Caco-2 (cell line): ENCODE results near the gene CPLX3. TPM values are rescaled to one million over a fixed set of nuclear protein-coding genes. Genes with fewer than 3 reads are reported as not detected.

ENCODE experiments used
- BruUV-seq: library from RNA; stranded (reverse); fragments of 400-500 nt; replicated peaks from 2 replicates; lab custom pipeline; 2021; lab: Mats Ljungman, UMichigan
- CTCF ChIA-PET: fragments of 300-600 bp; sonication (Branson Sonifier 250); formaldehyde crosslinking; loops from one replicate; lab custom pipeline; 2022; ENCODE audit warnings: antibody characterized with exemption; lab: Charles Lee
- POLR2A ChIA-PET: fragments of 300-600 bp; sonication (Branson Sonifier 250); formaldehyde crosslinking; loops from one replicate; lab custom pipeline; 2022; ENCODE audit warnings: antibody characterized with exemption; lab: Charles Lee
- DNase-seq, 2 experiments: peaks; one replicate each; pipeline versions ENCODE4 v3.0.0 to v3.0.0-alpha.2; 2020 to 2022
- H3K27me3 ChIP-seq: replicated peaks from 2 replicates; pipeline ENCODE4 v1.6.0; 2011; ENCODE audit warnings: low read length; ENCODE audit not compliant: control insufficient read depth, insufficient read depth
- H3K36me3 ChIP-seq: 2 replicates; pipeline ENCODE4 v1.5.1; 2011; ENCODE audit warnings: low read length; ENCODE audit not compliant: control insufficient read depth, insufficient read depth
- H3K4me1 ChIP-seq: fragments of 250-450 bp; sonication (Bioruptor Pico); 2 replicates; pipeline ENCODE4 v1.5.1; 2020; ENCODE audit warnings: mild to moderate bottlenecking
- H3K4me3 ChIP-seq: 2 replicates; pipeline ENCODE4 v1.5.1; 2011; ENCODE audit warnings: low read depth, mild to moderate bottlenecking, control low read depth, low read length
- H3K9me3 ChIP-seq: fragments of 250-450 bp; sonication (Bioruptor Pico); 2 replicates; pipeline ENCODE4 v1.5.1; 2020; ENCODE audit warnings: mild to moderate bottlenecking, moderate library complexity
- H3K27ac Mint-ChIP-seq: one replicate; pipeline ENCODE4 v1.8.0; 2022; ENCODE audit warnings: mixed read lengths; ENCODE audit not compliant: unreplicated experiment
- H3K27me3 Mint-ChIP-seq: one replicate; pipeline ENCODE4 v1.8.0; 2022; ENCODE audit warnings: mixed read lengths; ENCODE audit not compliant: insufficient read depth, unreplicated experiment
- H3K36me3 Mint-ChIP-seq: one replicate; pipeline ENCODE4 v1.8.0; 2022; ENCODE audit warnings: mild to moderate bottlenecking, mixed read lengths; ENCODE audit not compliant: insufficient read depth, unreplicated experiment
- H3K4me1 Mint-ChIP-seq: one replicate; pipeline ENCODE4 v1.8.0; 2022; ENCODE audit warnings: low read depth, mixed read lengths; ENCODE audit not compliant: unreplicated experiment
- H3K4me3 Mint-ChIP-seq: one replicate; pipeline ENCODE4 v1.8.0; 2022; ENCODE audit warnings: mild to moderate bottlenecking, moderate library complexity, mixed read lengths; ENCODE audit not compliant: unreplicated experiment
- H3K9me3 Mint-ChIP-seq: one replicate; pipeline ENCODE4 v1.8.0; 2022; ENCODE audit warnings: mixed read lengths; ENCODE audit not compliant: unreplicated experiment
- intact Hi-C: fragments of 100-400 bp; cut with micrococcal nuclease; formaldehyde crosslinking; loops from one replicate; pipeline ENCODE4 v1.10.0; 2022; ENCODE audit not compliant: unreplicated experiment
- total RNA-seq: library from RNA; stranded (reverse); gene quantifications from 2 replicates; pipeline ENCODE4 v1.2.3, GENCODE V29; 2022
- TF ChIP-seq, protein P1 (sequence below), 2 experiments: fragments of 200-600 bp in 1 of 2; IDR thresholded peaks; 1 replicate in 1 of 2; 2 replicates in 1 of 2; pipeline versions ENCODE4 v1.5.1 to v1.8.0; 2011 to 2022; ENCODE audit warnings: antibody characterized with exemption in 1 of 2, control low read depth in 1 of 2, inconsistent platforms in 1 of 2, low read depth in 1 of 2, low read length in 1 of 2, mild to moderate bottlenecking in 1 of 2, moderate library complexity in 1 of 2; ENCODE audit not compliant: insufficient read depth in 1 of 2, severe bottlenecking in 1 of 2, unreplicated experiment in 1 of 2

The CPLX3 gene
- total RNA-seq, 1 experiment from 2014 or later, result not detected

DNA sequence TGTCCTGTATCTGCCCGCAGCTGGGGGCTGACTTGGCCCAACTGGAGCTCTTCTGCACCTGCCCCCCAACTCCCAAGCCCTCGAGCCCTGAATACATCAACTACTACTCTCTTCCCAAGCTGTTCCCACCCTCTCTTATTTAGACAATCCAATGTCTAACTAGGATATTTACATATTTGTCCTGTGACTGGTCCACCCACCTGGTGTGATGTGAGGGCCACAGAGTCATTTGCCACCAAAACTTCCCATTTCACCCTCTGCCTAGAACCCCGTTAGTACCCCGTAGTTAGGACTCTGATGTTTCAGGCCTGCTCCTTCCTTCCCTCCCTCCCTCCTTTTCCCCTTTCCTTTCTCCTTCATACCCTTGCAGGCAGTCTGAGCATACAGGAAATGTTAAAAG, 6.4 kb downstream of the CPLX3 start:
- peaks cover 2% of the 10 kb centered on the region for H3K27me3 Mint-ChIP-seq
- no peak for DNase-seq
- peak overlapping the region; percentile 2 for H3K27ac Mint-ChIP-seq
- no peak overlapping the region for H3K4me3 ChIP-seq
- H3K4me1 Mint-ChIP-seq, result no peaks in the 10 kb centered on the region
- H3K36me3 ChIP-seq, result no peaks in the 10 kb centered on the region
- CTCF ChIA-PET, result interaction anchor here (1.1 kb wide), 1 partner anchor 62 kb away, joined by 7 read pairs; no protein-coding TSS in a partner anchor
- H3K36me3 Mint-ChIP-seq, result peaks cover 6% of the 10 kb centered on the region
- intact Hi-C loops, result no loop called here
- no peaks in the 10 kb centered on the region for H3K9me3 ChIP-seq
- POLR2A ChIA-PET, result no interaction called here
- H3K27me3 ChIP-seq, result peaks cover 1% of the 10 kb centered on the region; the same call in 1 of the 2 replicates
- TF ChIP-seq, protein P1, sequence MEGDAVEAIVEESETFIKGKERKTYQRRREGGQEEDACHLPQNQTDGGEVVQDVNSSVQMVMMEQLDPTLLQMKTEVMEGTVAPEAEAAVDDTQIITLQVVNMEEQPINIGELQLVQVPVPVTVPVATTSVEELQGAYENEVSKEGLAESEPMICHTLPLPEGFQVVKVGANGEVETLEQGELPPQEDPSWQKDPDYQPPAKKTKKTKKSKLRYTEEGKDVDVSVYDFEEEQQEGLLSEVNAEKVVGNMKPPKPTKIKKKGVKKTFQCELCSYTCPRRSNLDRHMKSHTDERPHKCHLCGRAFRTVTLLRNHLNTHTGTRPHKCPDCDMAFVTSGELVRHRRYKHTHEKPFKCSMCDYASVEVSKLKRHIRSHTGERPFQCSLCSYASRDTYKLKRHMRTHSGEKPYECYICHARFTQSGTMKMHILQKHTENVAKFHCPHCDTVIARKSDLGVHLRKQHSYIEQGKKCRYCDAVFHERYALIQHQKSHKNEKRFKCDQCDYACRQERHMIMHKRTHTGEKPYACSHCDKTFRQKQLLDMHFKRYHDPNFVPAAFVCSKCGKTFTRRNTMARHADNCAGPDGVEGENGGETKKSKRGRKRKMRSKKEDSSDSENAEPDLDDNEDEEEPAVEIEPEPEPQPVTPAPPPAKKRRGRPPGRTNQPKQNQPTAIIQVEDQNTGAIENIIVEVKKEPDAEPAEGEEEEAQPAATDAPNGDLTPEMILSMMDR (IDR thresholded peaks at IDR 0.05; ENCODE audit: insufficient read depth in 1 of 2, low read depth in 1 of 2, low read length in 1 of 2, severe bottlenecking in 1 of 2, unreplicated experiment in 1 of 2), result no peak
- H3K9me3 Mint-ChIP-seq, result no peaks in the 10 kb centered on the region
- no TSS peak for BruUV-seq
- H3K4me1 ChIP-seq, result no peaks in the 10 kb centered on the region
- no peak overlapping the region for H3K4me3 Mint-ChIP-seq

DNA sequence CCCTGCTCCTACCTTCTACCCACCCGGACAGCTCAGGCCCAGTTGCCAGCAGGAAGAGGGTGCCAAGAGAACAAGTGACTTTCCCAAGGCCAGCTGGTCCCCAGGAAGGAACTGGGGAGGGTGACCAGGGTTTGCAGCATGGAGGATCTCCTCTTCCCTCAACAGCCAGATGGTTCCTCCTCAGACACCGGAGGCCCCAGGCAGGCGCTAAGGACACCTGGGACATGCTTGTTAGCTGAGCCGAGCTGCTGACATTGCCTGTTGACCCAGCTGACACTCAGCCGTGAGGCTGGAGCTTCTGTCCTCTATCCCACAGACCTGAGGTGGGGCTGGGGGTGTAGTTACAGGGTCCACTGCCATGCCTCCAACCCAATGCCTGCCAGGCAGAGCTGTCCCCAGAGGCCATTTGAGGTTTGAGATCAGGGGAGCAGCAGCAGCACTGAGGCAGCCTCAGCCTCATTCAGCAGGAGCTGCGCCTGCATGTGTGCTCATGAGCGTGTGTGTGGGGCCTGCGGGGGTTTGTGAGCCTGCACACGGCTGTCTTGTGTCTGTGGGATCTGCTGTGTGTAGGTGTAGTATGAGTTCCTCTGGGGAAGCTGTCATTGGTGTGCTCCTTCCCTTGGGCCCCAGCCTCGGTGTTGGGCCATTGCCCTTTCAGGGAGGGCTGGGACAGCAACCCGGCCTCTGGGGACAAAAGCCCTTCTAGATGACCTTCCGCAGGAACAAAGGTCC, 7.1 kb downstream of the CPLX3 start:
- peaks cover 6% of the 10 kb centered on the region for H3K36me3 Mint-ChIP-seq
- no peaks in the 10 kb centered on the region for H3K27me3 ChIP-seq
- intact Hi-C loops, result loop anchor here (2.0 kb wide), 2 partner anchors 25 to 63 kb away; no protein-coding TSS in a partner anchor
- no peaks in the 10 kb centered on the region for H3K27me3 Mint-ChIP-seq
- CTCF ChIA-PET, result interaction anchor here (0.5 to 1.1 kb wide), 2 partner anchors 62 to 188 kb away, joined by 3 to 7 read pairs; no protein-coding TSS in a partner anchor
- DNase-seq, result no peak
- peak overlapping the region; percentile 2 for H3K27ac Mint-ChIP-seq
- no peaks in the 10 kb centered on the region for H3K36me3 ChIP-seq
- POLR2A ChIA-PET, result interaction anchor here (0.6 kb wide), 1 partner anchor 13 kb away, joined by 6 read pairs; no protein-coding TSS in a partner anchor
- H3K4me1 Mint-ChIP-seq, result no peaks in the 10 kb centered on the region
- H3K9me3 ChIP-seq, result no peaks in the 10 kb centered on the region
- no peak overlapping the region for H3K4me3 Mint-ChIP-seq
- H3K9me3 Mint-ChIP-seq, result no peaks in the 10 kb centered on the region
- TF ChIP-seq, protein P1 (IDR thresholded peaks at IDR 0.05; ENCODE audit: insufficient read depth in 1 of 2, low read depth in 1 of 2, low read length in 1 of 2, severe bottlenecking in 1 of 2, unreplicated experiment in 1 of 2), result no peak
- H3K4me3 ChIP-seq, result no peak overlapping the region
- no TSS peak for BruUV-seq
- H3K4me1 ChIP-seq, result no peaks in the 10 kb centered on the region

DNA sequence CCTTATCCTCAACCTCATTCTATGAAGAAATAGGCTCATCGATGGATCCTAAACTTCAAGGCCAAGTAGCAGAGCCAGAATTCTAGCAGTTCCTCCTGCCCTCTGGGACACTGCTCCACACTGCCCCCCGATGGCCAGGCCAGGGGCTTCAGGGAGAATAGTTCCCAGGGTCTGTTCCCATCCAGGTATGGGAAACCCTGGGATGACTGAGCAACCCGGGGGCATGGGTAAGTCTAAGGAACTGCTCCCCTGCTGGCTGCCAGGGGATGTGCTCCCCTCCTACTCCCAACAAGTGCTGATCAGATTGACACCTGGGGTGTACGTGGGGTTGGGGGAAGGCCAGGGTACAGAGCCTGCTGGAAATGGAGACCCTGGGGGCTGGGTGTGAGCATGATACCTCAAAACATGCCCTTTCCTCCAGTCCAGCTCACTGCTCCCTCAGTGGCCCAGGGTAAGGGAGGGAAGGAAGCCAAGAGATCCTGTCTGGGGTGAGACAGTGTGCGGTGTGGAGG, 8.9 kb downstream of the CPLX3 start:
- peak; percentile 76 to 88 for DNase-seq
- Histone ChIP-seq H3K4me3 (no peak overlapping the region), H3K9me3 (no peaks in the 10 kb centered on the region), H3K36me3 (no peaks in the 10 kb centered on the region), H3K27me3 (no peaks in the 10 kb centered on the region), H3K4me1 (no peaks in the 10 kb centered on the region)
- Mint-ChIP-seq H3K4me1 (no peaks in the 10 kb centered on the region), H3K4me3 (no peak overlapping the region), H3K27me3 (no peaks in the 10 kb centered on the region), H3K27ac (no peak overlapping the region), H3K9me3 (no peaks in the 10 kb centered on the region), H3K36me3 (peaks cover 6% of the 10 kb centered on the region)
- ChIA-PET POLR2A (no interaction called here), CTCF (interaction anchor here (0.7 to 1.0 kb wide), 2 partner anchors 65 to 221 kb away, joined by 3 to 4 read pairs; no protein-coding TSS in a partner anchor)
- intact Hi-C loops, result loop anchor here (2.0 kb wide), 2 partner anchors 27 to 65 kb away; no protein-coding TSS in a partner anchor
- no TSS peak for BruUV-seq
- TF ChIP-seq, protein P1 (IDR thresholded peaks at IDR 0.05; ENCODE audit: insufficient read depth in 1 of 2, low read depth in 1 of 2, low read length in 1 of 2, severe bottlenecking in 1 of 2, unreplicated experiment in 1 of 2), result peak; percentile 57 to 83
